Activated effector memory CD4-positive, alpha-beta T cell treated with Interleukin-2 at 50 U/mL for 16 hours (primary cell): ENCODE measurements around the gene TMEM138.

Experiments used
- DNase-seq: peaks from one replicate; pipeline ENCODE4 v3.0.0-alpha.2; 2020

TMEM138 gene

GRCh38 chr11:61361741-61362541 lies at the start of gene TMEM138, which contains the start of gene CYB561A3:
Gene TMEM138 (plus strand): TSS chr11:61362374. CDS start chr11:61364391, 2,017 bp downstream.
Gene CYB561A3 (minus strand): TSS chr11:61361882. CDS start chr11:61356713, 5,169 bp downstream.
- DNase-seq = peak; percentile 81

GRCh38 chr11:61315260-61315659 lies 46.9 kb upstream of the TMEM138 start:
- DNase-seq = no peak

- DNase-seq = no peak
Measured at GRCh38 chr11:61325649-61326414, 36.3 kb upstream of the TMEM138 start.

- no peak for DNase-seq
Measured at GRCh38 chr11:61327669-61328071, 34.5 kb upstream of the TMEM138 start.

GRCh38 chr11:61328351-61328750 lies 33.8 kb upstream of the TMEM138 start:
- no peak for DNase-seq

- DNase-seq = no peak
Measured at GRCh38 chr11:61329871-61330270, 32.3 kb upstream of the TMEM138 start.

- no peak for DNase-seq
Measured at GRCh38 chr11:61331651-61332050, 30.5 kb upstream of the TMEM138 start.

- DNase-seq = peak; percentile 3
Measured at GRCh38 chr11:61332281-61332796, 29.8 kb upstream of the TMEM138 start.

GRCh38 chr11:61332797-61333549 lies 29.2 kb upstream of the TMEM138 start, which contains the start of the genes DDB1 and TKFC:
Gene DDB1 (minus strand): TSS chr11:61333105. CDS start chr11:61332968, 137 bp downstream.
Gene TKFC (plus strand): TSS chr11:61333228. CDS start chr11:61334729, 1,501 bp downstream.
- DNase-seq = peak; percentile 96

- no peak for DNase-seq
Measured at GRCh38 chr11:61333550-61334433, 28.4 kb upstream of the TMEM138 start.

- no peak for DNase-seq
Measured at GRCh38 chr11:61334434-61335354, 27.5 kb upstream of the TMEM138 start.

GRCh38 chr11:61335355-61335710 lies 26.8 kb upstream of the TMEM138 start:
- DNase-seq = no peak

- DNase-seq = peak; percentile 78
Measured at GRCh38 chr11:61336171-61336935, 25.8 kb upstream of the TMEM138 start.

GRCh38 chr11:61337706-61338470 lies 24.3 kb upstream of the TMEM138 start:
- no peak for DNase-seq

GRCh38 chr11:61338783-61339489 lies 23.2 kb upstream of the TMEM138 start:
- no peak for DNase-seq

GRCh38 chr11:61339490-61339878 lies 22.7 kb upstream of the TMEM138 start:
- no peak for DNase-seq

GRCh38 chr11:61340979-61341378 lies 21.2 kb upstream of the TMEM138 start:
- no peak for DNase-seq

- DNase-seq = no peak
Measured at GRCh38 chr11:61341706-61342105, 20.5 kb upstream of the TMEM138 start.
